Trophoblast cell (in vitro differentiated cells and primary cell): ENCODE results near the gene MMP17.
"Not testable (repeated sequence)": the region's sequence is repeated elsewhere in the genome, so short reads cannot be mapped to it uniquely, and the experiment has no call there.

Experiments
- DNase-seq, 2 donors: peaks; one replicate each; pipeline ENCODE4 v3.0.0-alpha.2; 2016
- H2AFZ ChIP-seq: 2 replicates; pipeline ENCODE4 v1.6.1; 2013; ENCODE audit warnings: low read length, moderate library complexity, mild to moderate bottlenecking; ENCODE audit not compliant: insufficient read depth, poor library complexity
- H2AK5ac ChIP-seq: 2 replicates; pipeline ENCODE4 v1.6.1; 2013; ENCODE audit warnings: mild to moderate bottlenecking, low read length
- H2BK120ac ChIP-seq: 2 replicates; pipeline ENCODE4 v1.6.1; 2013; ENCODE audit warnings: low read length, mild to moderate bottlenecking, moderate library complexity; ENCODE audit not compliant: insufficient read depth, poor library complexity
- H2BK12ac ChIP-seq: 2 replicates; pipeline ENCODE4 v1.6.1; 2013; ENCODE audit warnings: mild to moderate bottlenecking, low read length, moderate library complexity
- H2BK5ac ChIP-seq: 2 replicates; pipeline ENCODE4 v1.6.1; 2013; ENCODE audit warnings: low read length, low read depth, moderate library complexity, mild to moderate bottlenecking; ENCODE audit not compliant: poor library complexity
- H3K14ac ChIP-seq: 2 replicates; pipeline ENCODE4 v1.6.1; 2013; ENCODE audit warnings: mild to moderate bottlenecking, low read length
- H3K18ac ChIP-seq: 2 replicates; pipeline ENCODE4 v1.6.1; 2013; ENCODE audit warnings: mild to moderate bottlenecking, low read length
- H3K23ac ChIP-seq: 2 replicates; pipeline ENCODE4 v1.6.1; 2013; ENCODE audit warnings: low read length
- H3K27ac ChIP-seq: 2 replicates; pipeline ENCODE4 v1.5.1; 2013; ENCODE audit warnings: low read depth, mild to moderate bottlenecking, inconsistent platforms, low read length, moderate library complexity
- H3K27me3 ChIP-seq: 2 replicates; pipeline ENCODE4 v1.6.1; 2013; ENCODE audit warnings: inconsistent platforms, mild to moderate bottlenecking, low read length, moderate library complexity; ENCODE audit not compliant: insufficient read depth
- H3K36me3 ChIP-seq, 2 experiments: 1 replicate in 1 of 2; 2 replicates in 1 of 2; pipeline ENCODE4 v1.6.1; 2013; ENCODE audit warnings: low read length in 2 of 2, mild to moderate bottlenecking in 2 of 2, moderate library complexity in 1 of 2; ENCODE audit not compliant: insufficient read depth in 2 of 2, control insufficient read depth in 1 of 2
- H3K4ac ChIP-seq: 2 replicates; pipeline ENCODE4 v1.6.1; 2013; ENCODE audit warnings: low read depth, mild to moderate bottlenecking, low read length, moderate library complexity
- H3K4me1 ChIP-seq, 2 experiments: 1 replicate in 1 of 2; 2 replicates in 1 of 2; pipeline ENCODE4 v1.6.1; 2013; ENCODE audit warnings: low read length in 2 of 2, mild to moderate bottlenecking in 2 of 2, moderate library complexity in 1 of 2; ENCODE audit not compliant: insufficient read depth in 2 of 2, control insufficient read depth in 1 of 2
- H3K4me2 ChIP-seq: 2 replicates; pipeline ENCODE4 v1.6.1; 2013; ENCODE audit warnings: inconsistent platforms, mild to moderate bottlenecking, low read length, moderate library complexity
- H3K4me3 ChIP-seq: 2 replicates; pipeline ENCODE4 v1.5.1; 2013; ENCODE audit warnings: mild to moderate bottlenecking, low read depth, low read length, inconsistent platforms
- H3K79me1 ChIP-seq: one replicate; pipeline ENCODE4 v1.6.1; 2013; ENCODE audit warnings: low read length
- H3K79me2 ChIP-seq: 2 replicates; pipeline ENCODE4 v1.6.1; 2013; ENCODE audit warnings: low read length, mild to moderate bottlenecking; ENCODE audit not compliant: control insufficient read depth, insufficient read depth, poor library complexity
- H3K9ac ChIP-seq: 2 replicates; pipeline ENCODE4 v1.6.1; 2013; ENCODE audit warnings: mild to moderate bottlenecking, low read length
- H3K9me3 ChIP-seq: 2 replicates; pipeline ENCODE4 v1.6.1; 2013; ENCODE audit warnings: low read depth, mild to moderate bottlenecking, control low read depth, inconsistent platforms, low read length; ENCODE audit not compliant: insufficient read depth
- H4K12ac ChIP-seq: 2 replicates; pipeline ENCODE4 v1.6.1; 2013; ENCODE audit warnings: low read depth, mild to moderate bottlenecking, low read length, moderate library complexity
- H4K8ac ChIP-seq: 2 replicates; pipeline ENCODE4 v1.6.1; 2013; ENCODE audit warnings: low read depth, mild to moderate bottlenecking, low read length, moderate library complexity
- H4K91ac ChIP-seq: one replicate; pipeline ENCODE4 v1.6.1; 2013; ENCODE audit warnings: low read depth, mild to moderate bottlenecking, low read length, moderate library complexity
- WGBS: extraction: QIAGEN DNeasy Blood & Tissue Kit; methylation state at CpG from one replicate; pipeline ENCODE4 v1.1.7; 2013; ENCODE audit warnings: missing lambda C conversion rate; ENCODE audit not compliant: insufficient read length, insufficient coverage; ENCODE audit errors: extremely low coverage; 5-methylcytosine and 5-hydroxymethylcytosine counted together

MMP17 gene

GRCh38 chr12:131891722-131892121 is 63.5 kb downstream of the MMP17 start:
- H4K91ac ChIP-seq, H3K36me3 ChIP-seq, H2BK12ac ChIP-seq, H2AK5ac ChIP-seq, H3K4ac ChIP-seq, H3K9me3 ChIP-seq, H3K27me3 ChIP-seq, H3K18ac ChIP-seq, H3K14ac ChIP-seq, H3K4me3 ChIP-seq, H2BK120ac ChIP-seq, H2BK5ac ChIP-seq, H3K27ac ChIP-seq, H3K4me2 ChIP-seq, H2AFZ ChIP-seq, H3K23ac ChIP-seq, DNase-seq, H3K9ac ChIP-seq, H4K8ac ChIP-seq, H4K12ac ChIP-seq: not testable (repeated sequence)
- Histone ChIP-seq H3K79me1 (peaks cover 15% of the 10 kb centered on the region), H3K79me2 (peaks cover 16% of the 10 kb centered on the region), H3K4me1 (peaks cover 6 to 18% of the 10 kb centered on the region in 2 experiments)
- no CpG with 5 or more reads among the region's 8 CpGs for WGBS

GRCh38 chr12:131892711-131893604 is 64.8 kb downstream of the MMP17 start:
- no peak overlapping the region for H3K14ac ChIP-seq
- peaks cover 22% of the 10 kb centered on the region for H3K79me2 ChIP-seq
- H3K4ac ChIP-seq = no peak overlapping the region
- no CpG with 5 or more reads among the region's 26 CpGs for WGBS
- H2BK5ac ChIP-seq = no peak overlapping the region
- H3K9me3 ChIP-seq = no peaks in the 10 kb centered on the region
- no peak overlapping the region for H3K18ac ChIP-seq
- H3K4me2 ChIP-seq = no peak overlapping the region
- H3K27ac ChIP-seq = no peak overlapping the region
- no peak overlapping the region for H2BK120ac ChIP-seq
- H2AK5ac ChIP-seq = no peak overlapping the region
- H3K27me3 ChIP-seq = no peaks in the 10 kb centered on the region
- H3K4me1 ChIP-seq = peaks cover 11 to 22% of the 10 kb centered on the region in 2 experiments
- no peak overlapping the region for H3K23ac ChIP-seq
- no peak overlapping the region for H4K8ac ChIP-seq
- H2BK12ac ChIP-seq = no peak overlapping the region
- H3K79me1 ChIP-seq = peaks cover 15% of the 10 kb centered on the region
- H4K12ac ChIP-seq = no peak overlapping the region
- no peak overlapping the region for H4K91ac ChIP-seq
- no peak overlapping the region for H3K4me3 ChIP-seq
- H3K36me3 ChIP-seq = peaks cover 13 to 14% of the 10 kb centered on the region in 2 experiments
- DNase-seq = peak; percentile 27 to 39
- no peak overlapping the region for H2AFZ ChIP-seq
- H3K9ac ChIP-seq = no peak overlapping the region

GRCh38 chr12:131893605-131894312 is 65.6 kb downstream of the MMP17 start:
- Histone ChIP-seq H3K27me3 (no peaks in the 10 kb centered on the region), H2BK5ac (no peak overlapping the region), H2BK120ac (no peak overlapping the region), H3K79me1 (peaks cover 15% of the 10 kb centered on the region), H3K36me3 (peaks cover 14 to 15% of the 10 kb centered on the region in 2 experiments), H4K91ac (no peak overlapping the region), H3K4me1 (peaks cover 11 to 22% of the 10 kb centered on the region in 2 experiments), H3K9me3 (no peaks in the 10 kb centered on the region), H4K12ac (no peak overlapping the region), H3K18ac (no peak overlapping the region), H2BK12ac (no peak overlapping the region), H4K8ac (no peak overlapping the region), H3K4me2 (peak overlapping the region; percentile 43), H3K4ac (no peak overlapping the region), H2AFZ (no peak overlapping the region), H3K9ac (no peak overlapping the region), H3K27ac (no peak overlapping the region), H2AK5ac (no peak overlapping the region), H3K23ac (no peak overlapping the region), H3K4me3 (no peak overlapping the region), H3K14ac (no peak overlapping the region), H3K79me2 (peaks cover 22% of the 10 kb centered on the region)
- DNase-seq = peak in 1 of 2 donors; percentile 16
- no CpG with 5 or more reads among the region's 19 CpGs for WGBS

GRCh38 chr12:131894313-131894860 is 66.2 kb downstream of the MMP17 start, which contains the start of gene ULK1:
Gene ULK1, plus strand, starts transcription at chr12:131894622. Its CDS starts 380 bp downstream, at chr12:131895002.
- peak within 1 kb of the TSS; percentile 90 for H3K18ac ChIP-seq
- peaks cover 11 to 17% of the 10 kb centered on the region in 2 experiments for H3K4me1 ChIP-seq
- peak within 1 kb of the TSS; percentile 91 for H3K14ac ChIP-seq
- peak within 1 kb of the TSS; percentile 65 for H3K4ac ChIP-seq
- no CpG with 5 or more reads among the region's 64 CpGs for WGBS
- H2BK120ac ChIP-seq = peak within 1 kb of the TSS; percentile 61
- H3K4me3 ChIP-seq = peak within 1 kb of the TSS; percentile 83
- peak within 1 kb of the TSS; percentile 89 for H2BK5ac ChIP-seq
- H3K9me3 ChIP-seq = no peaks in the 10 kb centered on the region
- peak; percentile 92 to 97 for DNase-seq
- no peaks in the 10 kb centered on the region for H3K27me3 ChIP-seq
- H3K36me3 ChIP-seq = peaks cover 15 to 16% of the 10 kb centered on the region in 2 experiments
- peaks cover 14% of the 10 kb centered on the region for H3K79me1 ChIP-seq
- H3K9ac ChIP-seq = peak within 1 kb of the TSS; percentile 97
- H4K8ac ChIP-seq = peak within 1 kb of the TSS; percentile 92
- H4K91ac ChIP-seq = peak within 1 kb of the TSS; percentile 90
- H2AFZ ChIP-seq = peak within 1 kb of the TSS; percentile 79
- H2BK12ac ChIP-seq = no peak within 1 kb of the TSS
- peak within 1 kb of the TSS; percentile 93 for H4K12ac ChIP-seq
- H3K27ac ChIP-seq = no peak within 1 kb of the TSS
- H3K4me2 ChIP-seq = peak within 1 kb of the TSS; percentile 77
- H2AK5ac ChIP-seq = no peak within 1 kb of the TSS
- no peak within 1 kb of the TSS for H3K23ac ChIP-seq
- H3K79me2 ChIP-seq = peaks cover 22% of the 10 kb centered on the region
